Suppressor macrophage treated with lipopolysaccharide for 1 hour (primary cell): ENCODE results near the gene VSTM4.

Experiments
- DNase-seq, 3 donors: peaks; one replicate each; pipeline ENCODE4 v3.0.0-alpha.2; 2020 to 2022

The VSTM4 gene

GRCh38 chr10:49116509-49117375, 1.4 kb upstream of the VSTM4 start:
- DNase-seq = no peak

DNA sequence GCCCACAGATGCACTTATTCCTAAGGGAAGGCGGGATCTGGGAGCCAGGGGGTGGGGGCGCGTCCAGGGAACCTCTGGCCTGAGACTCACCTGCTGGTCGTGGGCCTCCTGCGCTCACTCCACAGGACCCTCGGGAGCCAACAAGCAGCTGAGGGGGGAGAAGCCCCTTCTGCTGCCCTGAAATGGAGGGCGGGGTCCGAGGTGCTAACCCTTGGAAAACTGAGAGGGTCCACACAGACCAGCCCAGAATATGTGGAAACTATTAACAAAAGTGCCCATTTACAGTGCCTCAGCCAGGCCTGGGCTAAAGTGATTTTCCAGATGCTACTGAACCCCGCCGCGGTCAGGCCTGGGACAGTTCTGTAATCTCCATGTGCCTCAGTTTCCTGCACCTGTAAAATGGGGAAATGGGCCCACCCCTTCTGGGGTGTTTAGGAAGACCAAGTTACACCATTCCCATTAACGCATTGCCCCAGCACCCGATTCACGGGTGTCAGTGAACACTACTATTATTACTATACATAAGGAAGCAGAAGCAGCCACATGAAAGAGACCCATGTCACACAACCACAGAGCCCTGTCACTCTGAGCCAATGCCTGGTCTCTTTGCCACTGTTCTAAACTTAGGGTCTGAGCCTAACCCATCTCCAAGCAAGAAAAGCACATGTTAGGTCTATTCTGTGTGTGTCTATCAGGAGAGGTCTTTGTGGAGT, 630 bp upstream of the VSTM4 start:
- DNase-seq = no peak

GRCh38 chr10:49114718-49115014, 656 bp downstream of the VSTM4 start:
- no peak for DNase-seq

GRCh38 chr10:49113741-49114141, 1.6 kb downstream of the VSTM4 start:
- no peak for DNase-seq

DNA sequence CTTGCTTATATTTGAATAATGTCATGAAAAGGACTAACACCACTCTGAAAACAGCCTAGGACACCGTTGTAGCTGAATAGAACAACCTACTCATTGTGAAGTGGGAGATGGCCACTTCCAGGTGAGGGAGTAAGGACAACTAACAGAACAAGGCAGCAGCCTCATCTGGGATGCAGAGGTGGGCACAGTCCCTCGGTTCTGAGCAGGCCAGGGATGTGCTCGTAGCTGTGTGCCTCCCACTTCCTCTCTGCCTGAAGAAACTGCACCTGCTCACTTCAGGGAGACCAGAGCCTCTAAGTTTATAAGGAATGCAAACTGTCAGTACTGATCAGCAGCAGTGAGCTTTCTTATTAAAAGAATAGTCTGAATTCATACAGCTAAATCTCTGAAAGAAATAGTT, 2.5 kb downstream of the VSTM4 start:
- DNase-seq = no peak

DNA sequence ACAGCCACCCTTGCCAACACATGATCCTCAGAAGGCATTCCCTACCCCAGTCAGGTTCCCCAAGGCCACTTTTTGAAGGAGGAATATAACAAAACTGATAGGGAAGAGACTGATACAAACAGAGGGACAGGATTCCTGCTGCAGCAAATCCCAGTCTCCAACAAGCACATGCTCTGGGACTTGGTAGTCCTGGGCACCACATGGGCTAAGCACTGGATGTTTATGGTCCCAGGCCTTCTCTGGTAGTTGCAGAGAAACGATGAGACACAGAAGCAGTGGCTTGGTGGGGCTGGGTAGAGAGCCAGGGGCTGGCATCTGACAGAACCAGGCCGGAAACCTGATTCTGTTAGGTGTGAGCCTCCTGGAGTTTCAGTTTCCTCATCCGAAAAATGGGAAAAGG, 3.2 kb downstream of the VSTM4 start:
- DNase-seq = no peak

DNA sequence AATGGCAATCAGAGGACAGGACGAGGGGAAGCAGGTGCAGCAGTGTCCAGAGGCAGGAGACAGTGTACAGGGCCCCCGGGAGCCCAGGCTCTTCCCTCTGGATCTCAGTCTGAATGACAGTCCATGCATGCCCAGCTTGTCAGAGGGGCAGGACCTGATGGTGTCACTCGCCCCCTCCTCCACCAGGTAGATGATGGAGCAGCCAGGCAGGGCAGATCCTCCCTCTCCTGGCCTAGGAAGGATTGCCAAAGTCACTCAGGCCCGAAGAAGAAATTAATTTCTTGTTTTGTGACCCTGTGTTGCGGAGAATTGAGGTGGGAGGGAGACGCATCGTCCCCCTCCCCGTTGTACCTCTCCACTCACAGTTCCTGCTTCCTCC, 4.0 kb downstream of the VSTM4 start:
- DNase-seq = no peak

GRCh38 chr10:49110684-49111319, 4.5 kb downstream of the VSTM4 start:
- no peak for DNase-seq

DNA sequence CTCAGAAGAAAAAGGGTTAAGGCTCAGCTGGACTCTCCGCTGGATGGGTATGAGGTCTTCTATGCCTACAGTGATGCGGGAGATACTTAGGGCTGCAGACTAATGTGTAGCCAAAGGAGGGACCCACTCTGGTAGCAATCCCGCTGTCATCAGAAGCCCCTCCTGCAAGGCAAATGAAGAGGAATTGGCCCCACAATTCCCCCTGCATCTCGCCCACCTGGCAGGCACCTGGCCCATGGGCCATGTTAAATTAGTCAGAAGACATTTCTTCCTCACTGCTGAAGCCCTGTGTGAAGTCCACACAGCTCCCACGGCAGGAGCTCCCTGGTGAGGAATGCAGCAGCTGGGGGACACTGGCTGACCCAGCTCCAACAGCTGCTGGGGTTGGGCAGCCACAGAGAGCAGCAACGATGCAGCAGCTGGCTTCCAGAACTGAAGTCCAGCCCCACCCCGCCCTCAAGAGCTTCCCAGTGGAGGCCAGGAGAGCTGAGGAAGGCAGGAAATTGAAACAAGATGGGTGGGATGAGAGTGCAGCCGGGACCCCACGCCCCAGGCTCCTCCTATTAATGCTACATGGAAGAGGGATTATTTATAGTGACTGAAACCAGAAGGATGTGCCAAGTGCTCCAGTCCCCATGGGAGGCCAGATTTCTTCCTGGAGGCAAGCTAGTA, 5.5 kb downstream of the VSTM4 start:
- DNase-seq = no peak

DNA sequence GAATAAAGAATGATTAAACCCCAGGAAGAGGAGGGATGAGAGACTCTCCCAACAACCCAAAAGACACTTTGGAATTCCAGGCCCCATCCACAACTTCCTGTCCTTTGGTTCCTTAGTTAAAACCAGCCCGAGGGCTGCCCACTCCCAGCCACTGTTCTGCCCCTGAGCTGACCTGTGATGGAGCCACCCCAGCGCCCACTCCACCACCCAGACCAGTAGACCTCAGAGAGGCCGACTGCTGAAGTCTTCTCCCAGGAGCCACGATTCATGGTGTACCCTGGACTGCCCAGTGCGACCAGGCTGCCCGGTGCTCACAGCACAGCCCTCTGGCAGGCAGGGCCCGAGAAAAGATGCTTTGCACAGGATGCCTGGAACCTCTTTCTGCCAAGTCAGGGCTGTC, 6.7 kb downstream of the VSTM4 start:
- no peak for DNase-seq

GRCh38 chr10:49107887-49108267, 7.4 kb downstream of the VSTM4 start:
- no peak for DNase-seq

DNA sequence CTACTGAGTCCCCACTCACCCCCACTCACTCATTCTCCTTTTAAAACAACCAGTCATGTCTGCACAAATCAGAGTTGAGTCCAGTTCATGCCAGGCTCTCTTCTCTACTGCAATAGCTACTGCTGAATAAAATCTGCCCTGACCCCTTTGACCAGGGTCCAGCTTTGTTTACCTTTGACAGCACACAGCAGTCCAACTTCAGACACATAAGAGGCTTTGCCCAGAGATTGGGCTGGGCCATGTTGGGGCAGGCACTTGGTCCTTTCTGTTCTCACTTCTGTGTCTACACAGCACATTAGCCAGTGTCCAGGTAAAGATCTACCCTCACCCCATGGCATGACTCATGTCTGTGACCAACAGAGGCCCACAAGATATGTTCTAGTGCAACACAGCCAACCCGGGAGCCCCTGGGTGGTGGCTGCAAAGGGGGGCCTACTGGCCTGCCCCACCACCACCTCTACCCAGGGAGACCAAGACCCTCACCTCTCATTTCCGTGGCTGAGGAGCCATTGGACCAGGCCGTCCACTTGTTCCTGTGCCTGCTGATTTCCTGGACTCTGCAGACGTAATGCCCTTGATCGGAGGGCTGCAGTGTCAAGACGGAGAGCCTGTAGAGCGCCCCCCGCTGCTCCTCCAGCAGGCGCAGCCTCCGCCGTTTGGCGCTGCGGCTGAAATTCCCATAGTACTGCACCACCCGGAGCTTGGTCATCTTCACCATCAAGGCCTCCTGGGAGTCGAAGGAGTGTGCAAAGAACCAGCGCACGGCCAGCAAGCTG, 8.0 kb downstream of the VSTM4 start:
- DNase-seq = no peak

DNA sequence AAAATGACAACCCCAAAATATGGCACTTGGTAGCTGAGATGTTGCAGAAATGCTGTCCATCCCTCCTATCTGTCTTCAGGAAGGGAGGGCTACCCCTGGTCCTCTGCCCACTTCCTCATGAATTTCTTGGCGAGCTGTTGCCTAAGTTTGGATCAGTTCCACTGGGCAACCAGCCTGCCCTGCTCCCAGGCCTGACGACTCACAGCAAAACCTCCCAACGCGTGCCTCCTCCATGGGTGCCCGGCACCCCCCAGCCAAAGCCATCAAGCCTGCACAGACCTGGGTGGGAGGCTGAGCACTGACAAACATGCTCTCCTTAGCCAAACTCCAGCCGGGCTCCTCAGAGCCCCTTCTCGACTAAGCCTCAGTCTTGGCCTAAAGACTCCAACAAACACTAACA, 8.9 kb downstream of the VSTM4 start:
- DNase-seq = peak in 1 of 3 donors; percentile 13

GRCh38 chr10:49105076-49105475, 10.2 kb downstream of the VSTM4 start:
- no peak for DNase-seq

DNA sequence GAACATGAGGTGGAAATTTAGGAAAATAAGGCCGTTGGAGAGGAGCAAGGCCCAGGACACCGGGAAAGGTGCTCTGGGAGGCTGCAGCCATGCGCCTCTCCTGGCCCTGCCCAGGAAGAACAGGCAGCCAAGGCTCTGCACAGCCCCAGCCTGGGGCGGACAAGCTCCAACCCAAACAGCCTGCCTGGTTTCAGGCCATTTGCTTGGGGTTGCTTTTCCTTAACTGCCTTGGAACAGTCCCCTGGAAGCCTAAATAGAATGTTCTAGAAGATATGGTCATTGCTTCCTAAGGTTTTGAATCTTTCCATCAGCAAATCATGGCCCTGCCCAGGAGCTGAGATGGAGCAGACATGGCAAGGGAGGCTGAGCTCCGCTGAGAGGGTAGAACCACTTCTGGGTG, 11.0 kb downstream of the VSTM4 start:
- no peak for DNase-seq

- no peak for DNase-seq
Measured at GRCh38 chr10:49103761-49104160, 11.6 kb downstream of the VSTM4 start.

- DNase-seq = no peak
Measured at GRCh38 chr10:49099046-49099445, 16.3 kb downstream of the VSTM4 start.

DNA sequence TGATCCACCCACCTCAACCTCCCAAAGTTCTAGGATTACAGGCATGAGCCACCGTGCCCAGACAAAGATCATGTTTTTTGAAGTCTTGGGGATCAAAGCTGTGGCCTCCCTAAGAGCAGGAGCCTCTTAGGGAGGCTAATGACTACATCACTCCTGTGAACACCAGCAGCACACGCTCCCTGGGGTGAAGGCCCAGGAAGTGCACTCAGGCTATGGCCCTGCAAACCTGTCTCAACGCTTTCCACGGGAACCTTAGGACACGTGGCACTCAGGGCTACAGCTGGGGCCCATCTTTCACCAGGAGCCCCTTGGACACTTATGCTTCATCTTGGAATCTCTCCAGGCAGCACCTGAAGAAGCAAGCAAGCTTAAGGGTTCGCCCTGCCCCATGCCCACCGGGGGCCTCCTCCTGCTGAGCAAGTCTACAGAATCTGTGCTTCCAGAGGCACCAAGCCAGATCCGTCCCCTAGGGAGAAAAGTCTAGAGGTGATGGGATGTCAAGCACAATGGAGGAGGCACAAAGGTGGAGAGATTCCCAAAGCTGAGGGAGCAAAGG, 18.4 kb downstream of the VSTM4 start:
- DNase-seq = no peak

GRCh38 chr10:49094646-49095045, 20.7 kb downstream of the VSTM4 start:
- DNase-seq = no peak

GRCh38 chr10:49093922-49094321, 21.4 kb downstream of the VSTM4 start:
- no peak for DNase-seq

GRCh38 chr10:49092477-49092876, 22.8 kb downstream of the VSTM4 start:
- DNase-seq = no peak

DNA sequence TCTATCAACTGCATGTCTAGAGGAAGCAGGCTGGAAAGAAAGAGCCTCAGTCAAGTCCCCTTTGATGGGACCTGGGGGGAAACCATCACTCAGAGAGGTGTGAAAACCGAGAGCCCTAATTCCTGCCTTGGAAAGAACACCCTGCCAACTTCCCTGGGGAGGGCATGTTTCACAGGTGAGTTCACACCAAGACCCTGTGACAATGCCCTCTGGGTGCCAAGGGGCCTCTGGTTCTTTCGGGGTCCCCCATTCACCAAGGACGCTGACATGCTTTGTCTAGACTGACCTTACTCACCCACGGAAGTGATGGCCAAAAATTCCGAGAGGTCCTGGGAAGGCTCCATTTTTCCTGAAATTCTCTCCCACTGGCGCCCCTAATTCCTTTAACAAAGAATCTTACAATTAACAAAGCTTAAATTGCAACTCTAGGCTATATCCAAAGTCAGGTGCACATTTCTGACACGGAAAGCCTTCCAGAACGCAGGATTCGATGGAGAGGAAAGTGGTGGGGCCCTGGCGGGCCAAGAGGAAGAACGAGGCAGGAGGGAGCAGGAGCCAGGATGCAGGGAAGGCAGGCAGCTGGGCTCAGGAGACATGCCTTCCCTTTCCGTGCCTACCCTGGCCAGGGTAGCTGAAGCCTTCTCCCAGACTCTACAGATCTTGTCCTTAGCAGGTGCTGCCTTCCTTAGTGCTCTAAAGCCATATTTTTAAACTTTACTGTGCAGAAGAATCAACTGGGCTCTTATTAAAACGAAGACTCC, 23.7 kb downstream of the VSTM4 start:
- no peak for DNase-seq
